Hematopoietic multipotent progenitor cell treated with erythropoietin and hydrocortisone succinate and interleukin-3 and kit ligand, for 8 days (in vitro differentiated cells): ENCODE data around the gene TINAG.
"Not testable (repeated sequence)": the region's sequence is repeated elsewhere in the genome, so short reads cannot be mapped to it uniquely, and the experiment has no call there.

ENCODE experiments used
- DNase-seq: peaks from one replicate; pipeline ENCODE4 v3.0.0-alpha.2; 2015

TINAG gene

GRCh38 chr6:54308986-54309315 is 710 bp downstream of the TINAG start:
- DNase-seq, result no peak

GRCh38 chr6:54310377-54311152 is 2.3 kb downstream of the TINAG start:
- DNase-seq, result no peak

- no peak for DNase-seq
These were observed 7.4 kb downstream of the TINAG start for GRCh38 chr6:54315656-54316055.

GRCh38 chr6:54320871-54321270 is 12.6 kb downstream of the TINAG start:
- DNase-seq, result no peak

- no peak for DNase-seq
These were observed 19.4 kb downstream of the TINAG start for GRCh38 chr6:54327631-54328030.

GRCh38 chr6:54331571-54331970 is 23.3 kb downstream of the TINAG start:
- not testable (repeated sequence) for DNase-seq

GRCh38 chr6:54335871-54336270 is 27.6 kb downstream of the TINAG start:
- no peak for DNase-seq

- no peak for DNase-seq
These were observed 45.7 kb downstream of the TINAG start for GRCh38 chr6:54353975-54354374.

GRCh38 chr6:54354608-54355007 is 46.4 kb downstream of the TINAG start:
- no peak for DNase-seq

GRCh38 chr6:54357141-54357540 is 48.9 kb downstream of the TINAG start:
- DNase-seq, result no peak

- DNase-seq, result no peak
These were observed 52.9 kb downstream of the TINAG start for GRCh38 chr6:54361188-54361587.

- DNase-seq, result no peak
These were observed 53.5 kb downstream of the TINAG start for GRCh38 chr6:54361734-54362133.

- no peak for DNase-seq
These were observed 58.6 kb downstream of the TINAG start for GRCh38 chr6:54366667-54367327.

GRCh38 chr6:54377776-54378175 is 69.5 kb downstream of the TINAG start:
- DNase-seq, result no peak

GRCh38 chr6:54386295-54386694 is 78.1 kb downstream of the TINAG start:
- DNase-seq, result no peak

- DNase-seq, result no peak
These were observed 82.1 kb downstream of the TINAG start for GRCh38 chr6:54390362-54390761.

- DNase-seq, result no peak
These were observed 83.3 kb downstream of the TINAG start for GRCh38 chr6:54391577-54391976.

- no peak for DNase-seq
These were observed 94.9 kb downstream of the TINAG start for GRCh38 chr6:54403096-54403495.

- DNase-seq, result no peak
These were observed 96.5 kb downstream of the TINAG start for GRCh38 chr6:54404791-54405190.

- no peak for DNase-seq
These were observed 103.5 kb downstream of the TINAG start for GRCh38 chr6:54411767-54412166.

- no peak for DNase-seq
These were observed 107.3 kb downstream of the TINAG start for GRCh38 chr6:54415517-54415916.

GRCh38 chr6:54419885-54420284 is 111.6 kb downstream of the TINAG start:
- no peak for DNase-seq

GRCh38 chr6:54426995-54427394 is 118.8 kb downstream of the TINAG start:
- DNase-seq, result no peak

GRCh38 chr6:54427396-54427937 is 119.2 kb downstream of the TINAG start:
- DNase-seq, result no peak

GRCh38 chr6:54428431-54428830 is 120.2 kb downstream of the TINAG start:
- no peak for DNase-seq
